Epithelial cell of esophagus (primary cell): Measurements from ENCODE around the gene PIP5KL1.

Experiments
- DNase-seq: peaks from one replicate; pipeline ENCODE4 v3.0.0; 2010; ENCODE audit warnings: low read depth
- H3K4me3 ChIP-seq: 2 replicates; pipeline ENCODE4 v1.5.1; 2011; ENCODE audit warnings: mild to moderate bottlenecking, low read length, control low read depth
- TF ChIP-seq, protein P1 (sequence below): IDR thresholded peaks from 2 replicates; pipeline ENCODE4 v1.5.1; 2011; ENCODE audit warnings: low read depth, mild to moderate bottlenecking, low read length, control low read depth, inconsistent platforms; ENCODE audit not compliant: insufficient read depth; ENCODE audit errors: missing control alignments

The PIP5KL1 gene

DNA sequence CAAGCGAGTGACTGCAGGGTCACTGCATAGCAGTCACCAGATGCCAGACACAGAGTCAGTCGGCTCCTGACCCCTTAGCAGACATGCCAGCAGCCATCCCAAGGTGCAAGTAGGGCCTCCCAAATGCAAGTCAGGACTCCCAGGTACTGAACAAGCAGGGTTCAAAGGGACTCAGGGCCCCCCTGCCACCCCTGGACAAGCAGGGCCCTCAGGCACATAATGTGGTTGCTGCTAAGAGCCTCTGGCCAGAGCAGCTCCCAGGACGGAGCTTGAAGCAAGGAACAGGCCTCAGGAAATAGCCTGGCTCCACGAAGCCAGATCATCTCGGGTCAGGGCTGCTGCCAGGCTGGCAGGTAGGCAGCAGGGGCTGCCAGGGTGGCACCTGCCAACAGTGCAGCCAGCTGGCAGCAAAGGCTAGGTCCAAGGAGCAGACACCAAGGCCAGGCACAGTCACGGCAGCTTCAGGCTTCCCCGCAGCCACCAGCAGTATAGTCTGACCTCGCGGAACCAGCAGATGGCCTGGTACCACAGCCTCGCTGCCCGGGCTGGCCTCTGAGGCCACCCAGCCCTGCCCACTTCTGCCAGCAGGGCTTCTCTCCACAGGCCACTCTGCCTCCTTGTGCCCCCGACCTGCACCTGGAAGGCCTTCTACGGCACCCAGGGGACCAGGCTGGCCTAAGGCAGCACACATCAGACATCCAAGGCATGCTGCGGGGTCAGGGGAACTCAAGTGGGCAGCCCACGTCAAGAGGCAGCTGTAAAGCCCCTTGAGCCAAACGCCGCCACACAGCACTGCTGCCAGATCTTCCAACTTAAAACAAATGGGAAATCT is 42.8 kb upstream of the PIP5KL1 start:
- no peak for DNase-seq
- H3K4me3 ChIP-seq = no peak overlapping the region
- TF ChIP-seq, protein P1, sequence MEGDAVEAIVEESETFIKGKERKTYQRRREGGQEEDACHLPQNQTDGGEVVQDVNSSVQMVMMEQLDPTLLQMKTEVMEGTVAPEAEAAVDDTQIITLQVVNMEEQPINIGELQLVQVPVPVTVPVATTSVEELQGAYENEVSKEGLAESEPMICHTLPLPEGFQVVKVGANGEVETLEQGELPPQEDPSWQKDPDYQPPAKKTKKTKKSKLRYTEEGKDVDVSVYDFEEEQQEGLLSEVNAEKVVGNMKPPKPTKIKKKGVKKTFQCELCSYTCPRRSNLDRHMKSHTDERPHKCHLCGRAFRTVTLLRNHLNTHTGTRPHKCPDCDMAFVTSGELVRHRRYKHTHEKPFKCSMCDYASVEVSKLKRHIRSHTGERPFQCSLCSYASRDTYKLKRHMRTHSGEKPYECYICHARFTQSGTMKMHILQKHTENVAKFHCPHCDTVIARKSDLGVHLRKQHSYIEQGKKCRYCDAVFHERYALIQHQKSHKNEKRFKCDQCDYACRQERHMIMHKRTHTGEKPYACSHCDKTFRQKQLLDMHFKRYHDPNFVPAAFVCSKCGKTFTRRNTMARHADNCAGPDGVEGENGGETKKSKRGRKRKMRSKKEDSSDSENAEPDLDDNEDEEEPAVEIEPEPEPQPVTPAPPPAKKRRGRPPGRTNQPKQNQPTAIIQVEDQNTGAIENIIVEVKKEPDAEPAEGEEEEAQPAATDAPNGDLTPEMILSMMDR = no peak

DNA sequence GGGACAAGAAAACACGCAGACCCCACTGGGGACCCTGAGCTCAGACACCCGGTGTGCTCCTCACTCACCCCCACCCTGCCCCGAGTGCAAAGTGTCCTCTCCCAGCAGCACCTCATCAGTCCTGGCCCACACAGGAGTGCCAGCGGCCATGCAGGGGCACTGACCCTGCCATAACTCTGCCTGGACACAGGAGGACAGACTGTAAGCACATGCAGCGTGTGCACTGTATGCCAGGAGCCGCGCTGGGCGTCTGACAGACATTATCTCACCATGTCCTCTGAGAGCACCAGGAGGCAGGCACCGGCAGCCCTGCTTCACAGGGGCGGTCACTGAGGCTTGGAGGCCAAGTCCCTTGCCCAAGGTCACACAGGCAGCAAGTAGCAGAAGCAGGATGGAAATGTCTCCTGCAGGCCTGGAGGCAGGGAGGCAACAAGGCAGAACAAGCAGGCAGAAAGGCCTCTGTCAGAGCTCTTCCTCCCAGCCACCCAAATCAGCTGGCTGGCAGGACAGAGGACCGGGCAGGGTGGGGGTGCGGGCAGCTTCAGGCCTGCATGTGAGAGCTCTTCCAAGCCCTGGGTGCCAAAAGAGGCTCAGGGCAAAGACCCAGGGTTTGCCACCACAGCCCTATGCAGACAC is 41.8 kb upstream of the PIP5KL1 start:
- TF ChIP-seq, protein P1 = no peak
- no peak for DNase-seq
- H3K4me3 ChIP-seq = no peak overlapping the region

DNA sequence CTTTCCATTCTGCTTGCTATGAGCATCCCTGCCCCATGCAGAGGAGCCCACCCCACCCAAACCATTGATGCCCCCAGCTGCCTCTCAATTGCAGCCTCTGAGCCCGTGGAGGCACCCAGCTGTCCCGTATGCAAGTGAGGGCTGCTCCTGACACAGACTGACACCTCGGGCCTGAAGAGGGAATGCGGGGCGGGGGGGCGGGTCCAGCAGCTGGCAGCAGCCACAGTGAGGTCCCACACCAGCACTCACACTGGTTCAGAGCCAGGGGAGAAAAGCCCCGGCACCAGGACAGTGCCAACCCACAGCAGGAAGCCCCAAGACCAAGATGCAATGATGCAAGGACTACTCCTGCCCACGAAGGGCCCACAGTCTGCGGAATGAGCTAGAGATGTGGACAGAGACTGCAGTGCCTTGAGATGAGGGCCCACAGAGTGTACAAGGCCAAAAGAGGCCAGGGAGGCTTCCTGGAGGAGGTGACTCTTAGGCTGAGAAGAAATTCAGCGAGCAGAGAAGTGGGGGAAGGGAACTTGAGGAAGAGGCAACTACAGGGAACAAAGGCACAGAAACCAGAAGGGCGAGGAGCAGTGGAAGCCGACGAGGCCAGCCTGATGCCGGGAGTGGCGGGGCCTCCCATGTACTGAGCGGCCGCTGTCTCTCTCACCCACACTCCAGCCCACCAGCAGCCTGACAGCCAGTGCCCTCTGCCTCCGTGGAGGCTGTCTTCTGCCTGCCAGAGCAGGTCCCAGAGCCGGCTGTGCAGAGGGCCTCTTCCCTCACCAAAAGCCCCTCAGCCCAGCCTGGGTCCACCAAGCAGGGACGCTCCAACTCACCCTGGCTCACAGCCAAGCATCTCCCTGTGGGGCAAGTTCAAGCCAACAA is 41.0 kb upstream of the PIP5KL1 start:
- TF ChIP-seq, protein P1 = no peak
- no peak overlapping the region for H3K4me3 ChIP-seq
- DNase-seq = no peak

DNA sequence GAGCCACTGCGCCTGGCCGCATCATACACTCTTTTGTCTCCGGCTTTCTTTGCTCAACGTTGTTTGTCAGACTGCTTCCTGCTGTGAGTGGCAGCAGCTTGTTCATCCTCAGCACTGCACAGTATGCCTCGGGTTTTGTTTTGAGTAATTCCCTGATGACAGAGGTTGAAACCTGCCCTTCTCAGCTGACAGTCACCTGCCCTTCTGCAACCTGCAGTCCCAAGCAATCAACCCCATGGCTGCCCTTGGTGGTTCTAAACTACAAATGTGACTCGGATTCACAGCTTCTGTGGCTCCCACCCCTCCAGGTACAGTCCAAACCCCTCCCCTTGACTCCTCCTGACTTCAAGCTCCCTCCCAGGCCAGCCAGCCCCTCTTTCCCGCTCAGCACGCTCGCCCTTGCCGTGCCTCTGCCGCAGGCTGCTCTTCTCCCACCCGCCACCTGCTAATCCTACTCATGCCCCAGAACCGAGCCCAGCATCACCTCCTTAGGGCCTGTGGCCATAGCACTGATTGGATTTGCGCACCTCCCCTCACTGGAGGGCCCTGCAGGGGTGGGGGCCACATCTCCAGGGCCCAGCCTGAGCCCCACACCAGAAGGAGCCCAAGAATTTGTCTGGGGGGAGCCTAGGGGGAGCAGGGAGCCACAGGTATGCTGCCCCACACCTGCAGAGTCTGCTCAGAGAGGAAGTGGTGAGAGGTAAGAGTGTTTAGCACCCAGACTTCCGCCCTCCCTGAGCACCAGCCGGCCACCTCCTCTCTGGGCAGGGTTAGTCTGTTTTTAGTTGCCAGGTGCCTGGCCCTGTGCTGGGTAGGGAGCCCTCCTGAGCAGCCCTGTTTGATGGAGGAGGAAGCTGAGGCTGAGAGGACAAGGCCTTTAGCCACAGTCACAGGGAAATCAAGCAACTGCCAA is 40.1 kb upstream of the PIP5KL1 start:
- TF ChIP-seq, protein P1 = no peak
- H3K4me3 ChIP-seq = no peak overlapping the region
- peak; percentile 89 for DNase-seq

DNA sequence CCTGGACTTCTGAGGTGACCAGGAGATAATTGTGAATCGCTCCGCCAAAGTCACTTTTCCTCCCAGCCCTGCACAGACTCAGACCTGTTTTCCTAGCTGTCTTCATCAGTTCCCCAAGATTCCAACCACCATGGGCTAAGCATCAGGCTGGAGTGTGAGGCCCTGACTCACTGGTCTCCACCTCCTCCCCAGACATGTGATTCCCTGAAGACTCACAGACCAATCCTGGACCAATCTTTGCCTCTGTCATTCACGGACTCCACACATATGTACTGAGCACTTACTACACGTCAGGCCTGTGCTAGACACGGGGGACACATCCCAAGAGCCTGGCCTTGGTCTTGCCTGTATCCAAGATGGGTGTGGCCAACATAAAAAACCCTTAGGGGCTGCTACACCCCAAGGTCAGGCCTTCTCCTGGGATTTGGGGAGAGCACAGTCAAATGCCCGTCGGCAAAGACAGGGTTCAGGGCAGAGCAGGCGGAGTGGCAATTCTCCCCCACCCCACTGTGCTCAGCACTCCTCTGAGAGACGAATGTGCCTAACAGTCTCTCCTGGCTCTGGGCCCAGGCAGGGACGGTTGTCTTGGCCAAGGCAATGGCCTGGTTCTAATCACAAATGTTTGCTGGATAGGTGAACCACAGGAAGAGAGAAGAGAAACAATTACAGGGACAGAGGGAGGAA is 38.3 kb upstream of the PIP5KL1 start:
- DNase-seq = peak; percentile 95
- TF ChIP-seq, protein P1 = no peak
- H3K4me3 ChIP-seq = no peak overlapping the region
